ENCODE data around the gene TMEM131.
A peak's percentile ranks its signal among the peaks of the same experiment; 100 is the strongest.

Gene TMEM131

DNA sequence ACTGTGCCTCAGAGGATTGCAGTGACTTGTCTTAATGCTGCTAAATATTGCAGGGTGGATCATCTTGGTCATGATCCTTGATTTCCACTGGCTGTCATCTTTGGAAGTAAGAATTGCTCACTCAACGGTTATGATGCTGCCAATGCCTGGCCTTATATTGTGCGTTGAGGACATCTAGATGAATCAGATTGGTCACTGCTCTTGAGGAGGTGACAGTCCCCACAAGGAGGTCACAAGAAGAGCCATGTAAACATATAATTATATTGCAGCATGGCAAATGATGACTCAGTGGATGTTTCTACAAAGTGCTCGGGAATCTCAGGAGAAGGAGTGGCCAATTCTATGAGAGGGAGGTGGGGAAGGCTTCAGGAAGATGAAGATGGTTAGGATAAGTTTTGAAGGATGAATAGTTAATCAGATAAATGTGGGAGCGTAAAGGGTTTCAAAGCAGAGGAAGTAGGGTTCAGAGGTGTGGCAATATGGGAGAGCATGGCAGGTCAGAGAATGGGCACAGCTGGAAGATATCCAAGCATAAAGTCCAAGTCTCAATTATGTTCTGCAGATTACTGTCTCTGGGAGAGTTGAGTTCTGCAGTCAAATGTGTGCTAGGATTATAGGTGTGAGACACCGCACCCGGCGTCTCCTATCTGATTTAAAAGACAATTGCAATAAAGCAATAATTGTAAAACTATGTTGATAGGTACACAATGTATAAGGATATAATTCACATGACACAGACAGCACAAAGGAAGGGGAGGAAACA lies 21.3 kb upstream of the TMEM131 start:
- peak; percentile 49 to 62 for DNase-seq

DNA sequence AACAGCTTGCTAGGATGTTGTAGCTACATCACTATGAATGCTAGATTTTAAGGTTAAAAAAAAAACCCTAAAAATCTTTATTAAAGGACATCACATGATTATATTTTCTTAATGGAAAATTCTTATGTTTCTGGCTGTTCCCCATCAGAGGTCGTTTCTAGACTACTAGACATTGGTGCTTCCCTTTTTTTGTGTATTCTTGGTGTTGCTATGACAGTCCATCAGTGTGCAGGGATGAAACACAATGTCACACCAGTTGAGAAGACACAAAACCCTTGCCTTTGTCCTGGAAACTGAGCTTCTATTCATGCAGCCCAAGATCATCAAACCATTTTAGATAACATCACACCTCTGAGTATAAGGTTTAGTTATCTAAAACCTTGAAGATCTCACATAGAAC lies 19.9 kb upstream of the TMEM131 start:
- DNase-seq: peak; percentile 27 to 36

DNA sequence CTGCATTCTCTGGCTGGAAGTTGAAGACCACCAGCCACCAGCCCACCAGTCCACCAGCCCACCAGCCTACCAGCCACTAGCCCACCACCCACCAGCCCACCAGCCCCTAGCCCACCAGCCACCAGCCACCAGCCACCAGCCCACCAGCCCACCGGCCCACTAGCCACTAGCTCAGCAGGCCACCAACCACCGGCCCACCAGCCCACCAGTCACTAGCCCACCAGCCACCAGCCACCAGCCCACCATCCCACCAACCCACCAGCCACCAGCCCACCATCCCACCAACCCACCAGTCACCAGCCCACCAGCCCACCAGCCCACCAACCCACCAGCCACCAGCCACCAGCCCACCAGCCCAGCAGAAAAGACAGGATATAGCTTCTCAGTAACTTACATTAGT lies 18.6 kb upstream of the TMEM131 start:
- DNase-seq: no peak

DNA sequence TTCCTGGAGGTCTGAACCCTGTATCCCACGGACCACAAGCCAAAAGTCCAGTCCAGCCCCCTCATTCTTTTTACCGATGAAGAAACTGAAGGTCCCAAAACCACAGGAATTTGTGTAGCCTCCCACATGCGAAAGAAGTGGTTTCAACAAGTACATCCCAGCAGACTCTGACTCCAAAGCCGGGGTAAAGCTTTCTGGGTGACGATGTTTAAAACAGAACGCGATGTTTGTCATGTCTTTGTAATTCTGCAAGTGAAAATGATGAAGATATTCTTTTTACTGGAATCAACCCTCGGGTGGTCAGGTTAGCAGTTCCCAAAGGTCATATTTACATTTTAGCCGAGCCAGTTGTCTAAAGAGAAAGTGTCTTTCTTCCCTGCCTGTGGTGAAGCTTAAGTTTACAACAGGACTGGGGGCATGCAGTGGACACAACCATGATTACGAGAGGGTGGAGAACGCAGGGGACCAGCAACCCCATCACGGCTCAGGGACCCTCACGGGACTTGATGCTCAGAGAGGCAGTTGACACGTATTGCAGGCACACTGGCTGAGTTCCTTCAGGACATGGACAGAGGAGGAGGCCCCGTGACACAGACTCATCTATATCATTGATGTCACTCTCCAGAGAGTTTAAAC lies 17.8 kb upstream of the TMEM131 start:
- peak; percentile 84 to 94 for DNase-seq

DNA sequence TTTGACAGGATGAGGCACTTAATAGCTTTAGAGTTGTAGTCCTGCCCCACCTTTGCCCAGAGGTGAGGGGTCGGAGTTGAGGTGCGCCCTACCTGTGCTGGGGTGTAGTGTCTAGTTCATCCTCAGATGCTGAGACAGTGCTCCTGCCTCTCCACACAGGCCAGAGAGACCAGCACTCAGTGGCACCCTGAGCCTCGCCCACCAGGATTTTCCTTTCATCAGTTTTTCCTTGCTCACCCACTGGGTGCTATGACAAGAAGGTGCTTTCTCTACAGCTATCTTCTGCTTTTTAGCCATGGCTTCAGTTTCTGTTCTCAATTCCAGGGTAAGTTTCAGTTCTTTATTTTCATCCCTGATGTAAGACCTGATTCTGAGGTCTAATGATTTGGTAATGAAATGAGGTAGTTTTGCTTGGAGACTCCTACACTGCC lies 16.8 kb upstream of the TMEM131 start:
- DNase-seq: peak; percentile 97 to 99

DNA sequence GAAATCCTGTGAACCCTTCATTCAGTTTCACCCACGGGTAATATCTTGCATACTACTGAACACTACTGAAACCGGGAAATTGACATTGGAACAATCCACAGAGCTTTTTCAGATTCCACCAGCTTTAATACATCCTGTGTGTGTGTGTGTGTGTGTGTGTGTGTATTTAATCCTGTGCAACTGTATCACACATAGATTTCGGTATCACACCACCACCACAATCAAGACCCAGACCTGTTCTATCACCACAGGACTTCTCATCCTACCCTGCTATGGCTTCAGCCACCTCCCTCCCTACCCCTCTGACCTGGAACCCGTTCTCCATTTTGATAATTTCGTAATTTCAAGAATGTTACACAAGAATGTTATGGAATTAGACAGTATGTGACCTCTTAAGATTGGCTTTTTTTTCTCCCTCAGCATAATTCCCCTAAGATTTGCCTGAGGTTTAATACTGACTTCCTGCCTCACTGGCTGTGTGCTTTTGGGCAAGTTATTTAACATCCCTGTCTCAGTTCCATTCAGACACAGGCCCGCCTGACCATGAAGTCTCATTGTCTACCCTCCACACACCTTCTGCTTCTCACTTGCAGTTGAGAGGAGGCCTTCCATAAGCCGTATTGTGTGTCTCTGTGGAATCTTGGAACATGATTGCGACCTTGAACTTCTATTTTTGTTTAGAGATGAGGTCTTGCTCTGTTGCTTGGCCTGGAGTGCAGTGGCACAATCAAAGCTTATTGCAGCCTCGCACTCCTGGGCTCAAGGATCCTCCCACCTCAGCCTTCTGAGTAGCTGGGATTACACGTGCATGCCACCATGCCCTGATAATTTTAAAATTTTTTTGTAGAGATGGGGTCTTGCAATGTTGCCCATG lies 14.4 kb upstream of the TMEM131 start:
- DNase-seq: peak; percentile 51 to 66

DNA sequence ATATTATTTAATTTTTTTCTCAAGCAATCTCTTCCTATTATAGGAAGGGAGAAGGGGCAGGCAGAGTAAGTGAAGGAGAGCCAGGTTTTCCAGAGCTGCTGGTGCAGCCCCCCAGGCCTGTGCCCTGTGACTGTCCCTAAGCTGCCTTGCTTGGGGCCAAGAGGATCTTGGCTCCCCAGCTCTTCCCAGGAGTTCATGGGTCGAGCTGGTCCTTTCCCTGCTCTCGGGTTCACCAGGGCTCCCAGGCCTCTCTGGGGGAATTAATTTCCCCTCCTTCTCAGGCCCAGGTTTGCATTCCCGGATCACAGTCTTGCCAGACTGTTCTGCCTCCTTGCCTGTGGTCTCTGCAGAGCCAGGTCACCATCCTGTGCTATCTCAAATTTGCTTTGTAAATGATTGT lies 12.7 kb upstream of the TMEM131 start:
- no peak for DNase-seq

DNA sequence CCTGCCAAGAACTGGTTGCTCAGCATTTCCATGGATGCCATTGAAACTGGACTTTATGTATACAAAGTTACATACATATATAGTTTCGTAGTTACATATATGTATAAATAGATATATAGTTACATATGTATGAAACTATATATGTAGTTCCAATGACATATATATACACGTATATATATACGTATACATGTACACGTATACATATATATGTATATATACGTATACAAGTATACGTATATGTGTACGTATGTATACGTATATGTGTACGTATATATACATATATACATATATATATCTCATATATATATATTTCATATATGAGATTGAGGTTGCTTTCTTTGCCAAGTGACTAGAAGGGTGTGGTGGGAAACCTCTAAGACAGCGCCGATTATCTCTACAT lies 10.6 kb upstream of the TMEM131 start:
- no peak for DNase-seq

DNA sequence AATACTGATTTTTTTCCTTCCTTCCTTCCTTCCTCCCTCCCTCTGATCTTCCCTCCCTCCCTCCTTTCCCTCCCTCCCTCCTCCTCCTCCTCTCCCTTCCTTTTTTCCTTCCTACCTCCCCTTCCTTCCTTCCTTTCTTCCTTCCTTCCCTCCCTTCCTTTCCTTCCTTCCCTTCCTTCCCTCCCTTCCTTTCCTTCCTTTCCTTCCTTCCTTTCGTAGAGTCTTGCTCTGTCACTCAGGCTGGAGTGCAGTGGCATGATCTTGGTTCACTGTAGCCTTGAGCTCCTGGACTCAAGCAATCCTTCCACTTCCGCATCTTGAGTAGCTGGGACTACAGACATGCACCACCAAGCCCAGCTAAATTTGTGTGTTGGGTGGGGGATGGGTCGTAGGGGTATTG lies 8.9 kb upstream of the TMEM131 start:
- no peak for DNase-seq

DNA sequence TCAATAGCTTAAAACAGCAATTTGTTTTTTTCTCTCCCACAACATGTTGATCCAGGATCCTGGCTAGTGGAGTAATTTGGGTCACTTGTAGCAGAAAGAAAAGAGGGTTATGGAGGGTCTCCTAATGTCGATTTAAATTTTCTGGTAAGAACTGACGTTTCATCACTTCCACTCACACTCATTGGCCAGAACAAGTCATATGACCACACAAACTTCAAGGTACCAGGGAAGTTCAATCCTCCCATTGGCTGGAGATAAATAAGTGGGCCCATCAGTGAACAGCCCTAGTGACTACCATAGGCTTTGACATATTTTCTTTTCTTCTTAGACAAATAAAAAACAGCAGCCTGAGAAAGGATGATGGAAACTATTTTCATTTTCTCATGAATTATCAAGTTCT lies 8.3 kb upstream of the TMEM131 start:
- no peak for DNase-seq

DNA sequence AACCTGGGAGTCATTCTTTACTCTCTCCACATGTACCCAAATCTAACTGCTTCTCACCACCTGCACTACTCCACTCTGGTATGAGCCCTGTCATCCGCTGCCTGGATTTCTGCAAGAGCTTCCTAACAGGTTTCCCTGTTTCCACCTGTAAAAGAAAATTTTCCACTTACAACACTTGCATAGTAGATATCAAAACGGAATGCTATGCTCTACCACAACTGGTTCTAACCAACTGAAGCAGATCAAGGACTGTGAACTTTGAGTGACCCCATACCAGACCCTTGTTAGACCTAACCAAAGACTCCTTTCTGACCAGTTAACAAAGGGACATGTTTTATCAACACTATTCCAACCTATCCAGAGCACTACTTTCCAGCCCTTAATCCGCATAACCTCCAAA lies 3.8 kb upstream of the TMEM131 start:
- no peak for DNase-seq

DNA sequence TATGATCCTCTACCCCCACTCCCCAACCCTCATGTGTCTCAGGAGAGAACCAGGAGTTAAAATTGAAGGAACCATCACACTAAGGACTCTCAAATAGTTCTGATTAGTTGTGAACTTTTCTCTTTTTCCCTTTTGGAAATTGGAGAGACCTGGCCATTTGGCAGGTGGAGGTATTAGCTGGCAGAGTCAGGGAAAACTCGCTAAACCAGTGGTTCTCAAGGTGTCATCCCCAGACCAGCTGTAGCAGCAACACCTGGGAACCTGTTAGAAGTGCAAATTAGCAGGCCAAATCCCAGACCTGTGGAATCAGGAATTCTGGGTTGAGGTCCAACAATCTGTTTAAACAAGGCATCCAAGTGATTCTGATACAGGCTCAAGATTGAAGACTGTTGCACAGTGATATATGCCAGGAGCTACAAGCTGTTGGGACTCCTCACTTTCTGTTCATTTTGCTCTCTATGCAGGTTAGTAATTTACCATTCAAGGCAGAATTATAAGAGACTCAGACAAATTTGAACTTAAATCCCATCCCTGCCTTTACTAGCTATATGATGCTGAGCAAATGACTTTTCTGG lies 2.8 kb upstream of the TMEM131 start:
- DNase-seq: no peak

DNA sequence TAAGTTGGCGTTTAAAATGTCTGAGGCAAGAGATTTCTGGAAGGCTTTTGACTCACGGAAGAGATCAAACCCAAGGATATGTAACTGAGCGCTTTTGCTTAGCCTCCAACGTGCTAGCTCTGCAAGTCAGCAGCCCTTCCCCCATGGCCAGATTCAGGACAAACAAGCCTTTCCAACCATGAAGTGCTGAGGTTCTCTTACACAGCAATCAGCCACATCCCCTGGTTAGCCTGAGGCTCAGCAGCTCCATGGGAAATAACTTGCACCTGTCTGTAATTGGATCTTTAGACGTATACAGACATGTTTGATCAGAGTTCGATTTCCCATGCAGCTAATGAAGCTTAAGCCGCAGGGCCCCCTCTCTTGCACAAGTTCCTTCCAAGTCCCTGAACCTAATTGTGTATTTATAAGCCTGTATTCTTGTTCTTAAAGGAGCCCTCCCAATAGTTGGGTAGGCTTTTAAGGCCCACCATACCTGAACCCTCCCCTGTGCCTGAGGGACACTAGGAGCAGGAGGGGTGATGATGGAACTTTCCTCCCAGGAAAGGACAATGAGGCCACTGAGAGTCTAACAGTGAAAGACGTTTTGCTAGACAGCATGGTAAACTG lies 2.1 kb upstream of the TMEM131 start:
- no peak for DNase-seq

DNA sequence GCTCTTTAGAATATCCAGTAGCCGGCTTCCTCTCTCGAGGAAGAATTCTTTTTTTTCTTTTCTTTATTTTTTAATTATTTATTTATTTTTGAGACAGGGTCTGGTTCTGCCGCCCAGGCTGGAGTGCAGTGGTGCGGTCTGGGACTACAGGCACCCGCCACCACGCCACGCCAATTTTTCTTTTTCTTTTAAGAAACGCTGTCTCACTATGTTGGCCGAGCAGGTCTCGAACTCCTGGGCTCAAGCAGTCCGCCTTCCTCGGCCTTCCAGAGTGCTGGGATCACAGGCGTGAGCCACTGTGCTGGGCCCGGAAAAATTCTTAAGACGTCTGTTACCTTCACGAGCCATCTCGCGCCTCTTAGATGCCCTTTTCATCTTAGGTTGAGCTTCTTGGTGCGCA lies 931 bp upstream of the TMEM131 start:
- no peak for DNase-seq

DNA sequence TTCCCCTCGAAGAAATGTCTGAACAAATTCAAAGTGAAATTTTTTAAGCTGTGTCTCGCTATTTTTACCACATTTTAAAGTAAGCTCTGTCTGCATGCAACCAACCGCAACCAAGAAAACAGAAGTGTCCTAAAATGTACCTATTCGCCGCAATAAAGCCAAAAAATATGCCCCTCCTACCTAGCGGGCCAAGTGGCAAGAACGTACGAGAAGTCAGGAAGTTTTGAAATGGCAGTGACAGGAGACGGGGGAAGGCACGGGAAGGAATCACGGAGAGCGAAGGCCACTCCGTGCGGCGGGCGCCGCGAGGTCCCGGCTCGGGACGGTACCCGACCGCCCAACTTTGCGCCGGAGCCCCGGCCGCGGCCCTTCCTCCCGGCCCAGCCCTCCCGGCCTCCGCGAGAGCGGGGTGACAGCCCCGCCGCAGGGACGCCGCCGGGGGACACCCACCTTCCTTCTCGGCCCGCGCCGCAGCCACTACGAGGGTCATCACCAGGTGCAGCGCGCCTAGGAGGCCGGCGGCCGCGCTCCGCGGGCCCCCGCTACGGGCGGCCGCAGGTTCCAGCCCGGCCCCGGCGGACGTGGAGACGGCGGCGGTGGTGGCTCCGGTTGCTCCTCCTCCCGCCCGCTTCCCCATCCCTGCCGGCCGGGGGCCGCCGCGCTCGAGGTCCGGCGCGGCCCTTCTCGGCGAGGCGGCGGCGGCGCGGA lies 568 bp downstream of the TMEM131 start:
- peak; percentile 42 to 60 for DNase-seq

DNA sequence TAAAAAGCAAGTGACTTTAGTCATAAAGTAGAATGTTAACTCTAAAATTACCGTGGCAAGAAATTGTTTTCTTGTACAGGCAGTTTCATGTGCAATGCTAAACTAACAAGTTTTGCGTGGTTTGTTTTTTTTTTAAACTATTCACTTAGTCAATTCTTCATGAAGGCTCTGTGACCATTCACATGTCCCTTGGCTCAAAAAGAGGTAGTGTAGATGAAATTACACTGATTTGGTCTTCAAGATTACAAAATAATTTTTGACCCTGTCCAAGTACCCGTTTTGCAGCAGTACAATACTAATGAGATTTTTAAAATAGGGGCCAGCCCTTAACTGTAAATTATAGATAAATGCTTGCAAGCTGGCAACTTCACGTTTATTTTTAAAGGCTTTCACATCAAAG lies 1.3 kb downstream of the TMEM131 start:
- DNase-seq: peak; percentile 29 to 36

DNA sequence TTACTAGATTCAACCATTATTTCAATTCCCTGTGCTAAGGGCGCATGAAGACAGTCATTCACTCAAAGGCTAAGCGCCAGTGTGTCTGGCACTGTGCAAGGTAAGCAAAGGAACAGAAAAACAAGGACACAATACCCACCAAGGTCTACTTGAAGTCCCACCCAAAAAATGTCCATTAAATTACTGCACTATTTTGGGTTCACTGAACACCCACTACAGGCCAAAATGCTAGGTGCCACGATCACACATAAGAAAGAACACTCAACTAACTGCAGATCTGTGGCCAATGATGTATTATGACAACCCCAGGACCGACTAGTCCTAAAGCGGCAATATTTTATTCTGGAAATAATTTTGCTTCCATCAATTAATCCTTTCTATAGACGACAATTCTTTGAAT lies 1.8 kb downstream of the TMEM131 start:
- DNase-seq: no peak

DNA sequence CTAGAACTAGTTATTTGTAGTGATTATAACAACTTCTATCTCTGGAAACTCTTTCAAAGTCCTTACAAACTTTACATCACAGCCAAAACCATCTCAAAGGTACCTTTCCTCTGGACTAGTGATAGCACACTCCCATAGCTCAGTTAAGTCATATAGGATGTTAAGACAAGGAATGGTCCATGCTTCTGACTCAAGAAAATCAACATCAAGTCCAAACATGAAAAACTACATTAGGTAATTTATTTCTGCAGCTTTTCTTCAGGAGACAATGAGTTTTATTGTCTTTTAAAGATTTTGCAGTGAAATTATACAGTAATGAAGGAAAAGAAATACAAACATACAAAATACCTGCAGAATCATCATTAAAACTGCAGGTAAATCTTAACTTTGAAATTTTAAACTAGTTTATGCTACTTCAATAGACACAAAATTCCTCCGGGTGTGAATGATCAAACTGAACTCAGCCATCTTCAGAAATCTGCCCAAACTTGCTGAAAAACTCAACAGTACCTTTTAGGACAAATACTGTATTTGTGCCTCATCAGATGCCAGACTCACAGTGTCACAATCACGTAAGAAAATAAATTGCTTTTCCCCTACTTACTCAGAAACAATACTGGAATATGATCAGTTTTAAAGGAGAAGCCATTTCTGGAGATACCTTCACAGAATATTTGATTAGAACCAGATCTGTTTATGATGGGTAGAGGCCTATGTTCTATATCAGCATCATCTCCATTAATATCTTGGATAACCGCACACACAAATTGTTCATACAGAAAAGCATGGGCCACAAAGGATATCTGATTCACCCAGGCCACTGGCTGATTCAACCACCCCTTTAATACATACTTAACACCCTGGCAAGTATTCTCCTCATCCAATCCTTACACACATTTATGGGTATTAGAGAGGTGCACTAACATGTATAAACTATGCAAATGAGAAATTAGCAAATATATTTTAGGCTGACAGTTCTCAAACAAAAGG lies 2.6 kb downstream of the TMEM131 start:
- DNase-seq: no peak

DNA sequence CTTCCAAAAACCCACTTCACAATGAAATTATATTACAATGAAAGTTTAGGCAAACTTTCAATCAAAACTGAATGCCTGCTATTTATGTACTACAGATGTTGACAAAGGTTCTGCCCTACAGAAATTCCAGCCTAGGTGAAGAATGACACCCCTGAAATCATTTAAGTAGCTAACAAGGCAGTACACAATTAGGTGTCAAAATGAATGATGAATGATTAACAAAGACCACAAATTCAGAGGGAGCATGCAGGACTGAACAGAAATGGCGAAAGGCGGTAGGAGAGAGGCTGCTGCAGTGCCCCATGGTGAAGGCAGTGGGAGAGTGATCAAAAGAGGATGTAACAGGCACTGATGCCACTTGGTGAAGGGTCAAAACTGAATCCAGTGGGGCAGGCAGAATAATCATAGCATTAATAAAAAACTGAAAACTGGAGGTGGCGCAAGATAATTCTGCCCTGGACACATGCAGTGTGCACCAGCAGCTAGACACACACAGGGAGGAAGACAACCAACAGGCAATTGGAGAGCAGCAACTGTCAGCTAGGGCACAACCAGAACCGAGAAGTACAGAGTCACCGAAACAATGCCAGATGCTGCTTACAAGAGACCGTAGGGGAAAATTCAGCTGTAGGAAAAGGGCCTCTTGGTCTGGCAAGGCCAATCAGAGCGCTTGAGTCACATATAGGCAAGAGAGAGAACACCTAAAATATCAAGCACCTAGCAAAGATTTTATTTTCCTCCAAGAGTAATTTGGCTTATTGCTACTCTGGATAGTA lies 4.5 kb downstream of the TMEM131 start:
- peak; percentile 19 to 38 for DNase-seq

DNA sequence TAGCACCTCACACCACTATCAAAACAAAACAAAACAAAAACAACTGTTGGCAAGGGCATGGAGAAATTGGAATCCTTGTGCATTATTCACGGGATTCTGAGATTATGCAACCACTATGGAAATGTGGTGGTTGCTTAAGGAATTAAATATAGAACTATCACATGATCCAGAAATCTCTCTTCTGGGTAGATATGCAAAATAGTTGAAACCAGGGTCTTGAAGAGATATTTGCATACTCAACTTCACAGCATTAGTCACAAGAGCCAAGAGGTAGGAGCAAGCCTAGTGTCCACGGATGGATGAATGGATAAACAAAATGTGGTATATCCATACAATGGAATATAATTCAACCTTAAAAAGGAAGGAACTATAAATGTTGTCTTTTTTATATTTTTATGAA lies 7.0 kb downstream of the TMEM131 start:
- peak; percentile 57 to 62 for DNase-seq
